SK-N-MC (cell line): Measurements from ENCODE around the gene NT5C1B.

ENCODE experiments used
- EZH2 ChIP-seq: fragments of 200-600 bp; sonication (generic); IDR thresholded peaks from one replicate; pipeline ENCODE4 v1.6.1; 2017; ENCODE audit warnings: antibody characterized with exemption
- FOXP2 ChIP-seq: optimal IDR thresholded peaks from 2 replicates; pipeline ENCODE3; 2011; ENCODE audit warnings: mild to moderate bottlenecking, moderate library complexity; ENCODE audit not compliant: insufficient read depth; ENCODE audit errors: extremely low read length, control extremely low read depth

DNA sequence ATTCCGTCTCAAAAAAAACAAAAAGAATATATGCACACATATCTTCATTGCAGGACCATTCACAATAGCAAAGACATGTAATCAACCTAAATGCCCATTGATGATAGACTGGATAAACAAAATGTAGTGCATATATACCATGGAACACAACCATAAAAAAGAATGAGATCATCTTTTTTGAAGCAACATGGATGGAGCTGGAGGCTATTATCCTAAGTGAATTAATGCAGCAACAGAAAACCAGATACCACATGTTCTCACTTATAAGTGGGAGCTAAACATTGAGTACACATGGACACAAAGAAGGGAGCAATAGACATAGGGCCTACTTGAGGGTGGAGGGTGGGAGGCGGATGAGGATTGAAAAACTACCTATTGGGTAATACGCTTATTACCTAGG is 8.8 kb downstream of the NT5C1B start:
- TF ChIP-seq EZH2 (no peak), FOXP2 (no peak)
